H9 (cell line): Measurements from ENCODE around the gene DNAAF6. TPM values are rescaled to one million over a fixed set of nuclear protein-coding genes. Genes with fewer than 3 reads are reported as not detected.

ENCODE experiments used
- DNase-seq: peaks from one replicate; pipeline ENCODE4 v3.0.0-alpha.2; 2017
- H2AFZ ChIP-seq: one replicate; pipeline ENCODE4 v1.6.1; 2013; ENCODE audit warnings: mild to moderate bottlenecking, low read length, control low read depth, moderate library complexity
- H2AK5ac ChIP-seq: 2 replicates; pipeline ENCODE4 v1.6.1; 2013; ENCODE audit warnings: low read length, control low read depth, mixed read lengths; ENCODE audit not compliant: insufficient read length
- H2BK120ac ChIP-seq: one replicate; pipeline ENCODE4 v1.6.1; 2013; ENCODE audit warnings: low read depth, mild to moderate bottlenecking, low read length, control low read depth, inconsistent platforms; ENCODE audit not compliant: poor library complexity, severe bottlenecking
- H2BK12ac ChIP-seq: 2 replicates; pipeline ENCODE4 v1.6.1; 2013; ENCODE audit warnings: low read length, control low read depth, mixed read lengths, low read depth; ENCODE audit not compliant: insufficient read length
- H2BK15ac ChIP-seq: 2 replicates; pipeline ENCODE4 v1.6.1; 2013; ENCODE audit warnings: low read depth, low read length, control low read depth
- H2BK20ac ChIP-seq: one replicate; pipeline ENCODE4 v1.6.1; 2013; ENCODE audit warnings: low read depth, mild to moderate bottlenecking, low read length, control low read depth, inconsistent platforms; ENCODE audit not compliant: poor library complexity, severe bottlenecking
- H2BK5ac ChIP-seq: 2 replicates; pipeline ENCODE4 v1.6.1; 2013; ENCODE audit warnings: low read length, control low read depth, mixed read lengths; ENCODE audit not compliant: insufficient read length
- H3K14ac ChIP-seq: 2 replicates; pipeline ENCODE4 v1.6.1; 2013; ENCODE audit warnings: low read length, control low read depth; ENCODE audit not compliant: insufficient read depth
- H3K18ac ChIP-seq: 2 replicates; pipeline ENCODE4 v1.6.1; 2013; ENCODE audit warnings: low read depth, mild to moderate bottlenecking, mixed read lengths, low read length, control low read depth; ENCODE audit not compliant: insufficient read length
- H3K23ac ChIP-seq: 2 replicates; pipeline ENCODE4 v1.6.1; 2013; ENCODE audit warnings: low read length, control low read depth, mixed read lengths, low read depth; ENCODE audit not compliant: insufficient read length
- H3K23me2 ChIP-seq: 2 replicates; pipeline ENCODE4 v1.6.1; 2013; ENCODE audit warnings: low read depth, mild to moderate bottlenecking, mixed read lengths, low read length, control low read depth; ENCODE audit not compliant: insufficient read length, poor library complexity, severe bottlenecking
- H3K27ac ChIP-seq: 2 replicates; pipeline ENCODE4 v1.5.1; 2013; ENCODE audit warnings: low read length, control low read depth, mixed read lengths, low read depth; ENCODE audit not compliant: insufficient read length
- H3K27me3 ChIP-seq: 2 replicates; pipeline ENCODE4 v1.6.1; 2013; ENCODE audit warnings: low read length, control low read depth, inconsistent platforms; ENCODE audit not compliant: insufficient read depth
- H3K4ac ChIP-seq: 2 replicates; pipeline ENCODE4 v1.6.1; 2013; ENCODE audit warnings: low read depth, mild to moderate bottlenecking, control low read depth, inconsistent platforms, low read length, moderate library complexity
- H3K4me1 ChIP-seq: 2 replicates; pipeline ENCODE4 v1.6.1; 2013; ENCODE audit warnings: low read length, control low read depth, inconsistent platforms; ENCODE audit not compliant: insufficient read depth
- H3K4me2 ChIP-seq: 2 replicates; pipeline ENCODE4 v1.6.1; 2013; ENCODE audit warnings: low read length, control low read depth, mixed read lengths; ENCODE audit not compliant: insufficient read length, insufficient read depth
- H3K56ac ChIP-seq: 2 replicates; pipeline ENCODE4 v1.6.1; 2013; ENCODE audit warnings: low read depth, mild to moderate bottlenecking, mixed read lengths, low read length, control low read depth; ENCODE audit not compliant: insufficient read length
- H3K79me1 ChIP-seq: 2 replicates; pipeline ENCODE4 v1.6.1; 2013; ENCODE audit warnings: low read depth, mild to moderate bottlenecking, moderate library complexity, low read length, control low read depth, inconsistent platforms; ENCODE audit not compliant: insufficient read depth, poor library complexity, severe bottlenecking
- H3K79me2 ChIP-seq: 2 replicates; pipeline ENCODE4 v1.6.1; 2013; ENCODE audit warnings: low read length, control low read depth, inconsistent platforms; ENCODE audit not compliant: insufficient read depth
- H3K9ac ChIP-seq: 2 replicates; pipeline ENCODE4 v1.6.1; 2013; ENCODE audit warnings: low read length, control low read depth, mixed read lengths; ENCODE audit not compliant: insufficient read length; ENCODE audit errors: extremely low read depth
- H3K9me3 ChIP-seq: one replicate; pipeline ENCODE4 v1.6.1; 2013; ENCODE audit warnings: low read depth, low read length, inconsistent platforms; ENCODE audit not compliant: control insufficient read depth
- H3T11ph ChIP-seq: one replicate; pipeline ENCODE4 v1.6.1; 2013; ENCODE audit warnings: mild to moderate bottlenecking, low read length, control low read depth, inconsistent platforms
- H4K20me1 ChIP-seq: one replicate; pipeline ENCODE4 v1.6.1; 2013; ENCODE audit not compliant: control insufficient read depth, insufficient read length, insufficient read depth
- H4K5ac ChIP-seq: 2 replicates; pipeline ENCODE4 v1.6.1; 2013; ENCODE audit warnings: low read depth, mild to moderate bottlenecking, mixed read lengths, low read length, control low read depth; ENCODE audit not compliant: insufficient read length
- H4K8ac ChIP-seq: replicated peaks from 2 replicates; pipeline ENCODE4 v1.6.1; 2013; ENCODE audit warnings: low read length, control low read depth, mixed read lengths, low read depth; ENCODE audit not compliant: insufficient read length
- H4K91ac ChIP-seq: 2 replicates; pipeline ENCODE4 v1.6.1; 2013; ENCODE audit warnings: low read depth, mild to moderate bottlenecking, moderate library complexity, mixed read lengths, low read length, control low read depth; ENCODE audit not compliant: insufficient read length
- H3K27ac Mint-ChIP-seq, 3 experiments: 2 replicates in 2 of 3; 3 replicates in 1 of 3; pipeline ENCODE4 v1.8.0; 2020 to 2021; ENCODE audit warnings: mixed read lengths in 3 of 3, mild to moderate bottlenecking in 1 of 3, moderate library complexity in 1 of 3
- H3K27me3 Mint-ChIP-seq: 2 replicates; pipeline ENCODE4 v1.8.0; 2021; ENCODE audit warnings: low read depth, mild to moderate bottlenecking, moderate library complexity, mixed read lengths
- H3K36me3 Mint-ChIP-seq, 3 experiments: 2 replicates in 2 of 3; 3 replicates in 1 of 3; pipeline ENCODE4 v1.8.0; 2020 to 2021; ENCODE audit warnings: low read depth in 3 of 3, mixed read lengths in 3 of 3; ENCODE audit not compliant: insufficient read depth in 1 of 3
- H3K4me1 Mint-ChIP-seq, 2 experiments: 2 replicates each; pipeline ENCODE4 v1.8.0; 2020; ENCODE audit warnings: mixed read lengths in 2 of 2
- H3K4me3 Mint-ChIP-seq, 2 experiments: 2 replicates in 1 of 2; 3 replicates in 1 of 2; pipeline ENCODE4 v1.8.0; 2020 to 2021; ENCODE audit warnings: mild to moderate bottlenecking in 2 of 2, mixed read lengths in 2 of 2, moderate library complexity in 1 of 2
- H3K9me3 Mint-ChIP-seq, 2 experiments: 2 replicates in 1 of 2; 3 replicates in 1 of 2; pipeline ENCODE4 v1.8.0; 2020; ENCODE audit warnings: mild to moderate bottlenecking in 2 of 2, mixed read lengths in 2 of 2, moderate library complexity in 1 of 2
- total RNA-seq: library from RNA; stranded (reverse); gene quantifications from 2 replicates; pipeline ENCODE4 v1.2.1, GENCODE V29; 2021
- TF ChIP-seq, protein P1 (sequence below): fragments of 200-600 bp; sonication (generic); conservative IDR thresholded peaks from 3 replicates; pipeline ENCODE4 v1.8.0; 2021; ENCODE audit warnings: antibody characterized with exemption, mild to moderate bottlenecking

Gene DNAAF6
- total RNA-seq, 1 experiment from 2014 or later: not detected

DNA sequence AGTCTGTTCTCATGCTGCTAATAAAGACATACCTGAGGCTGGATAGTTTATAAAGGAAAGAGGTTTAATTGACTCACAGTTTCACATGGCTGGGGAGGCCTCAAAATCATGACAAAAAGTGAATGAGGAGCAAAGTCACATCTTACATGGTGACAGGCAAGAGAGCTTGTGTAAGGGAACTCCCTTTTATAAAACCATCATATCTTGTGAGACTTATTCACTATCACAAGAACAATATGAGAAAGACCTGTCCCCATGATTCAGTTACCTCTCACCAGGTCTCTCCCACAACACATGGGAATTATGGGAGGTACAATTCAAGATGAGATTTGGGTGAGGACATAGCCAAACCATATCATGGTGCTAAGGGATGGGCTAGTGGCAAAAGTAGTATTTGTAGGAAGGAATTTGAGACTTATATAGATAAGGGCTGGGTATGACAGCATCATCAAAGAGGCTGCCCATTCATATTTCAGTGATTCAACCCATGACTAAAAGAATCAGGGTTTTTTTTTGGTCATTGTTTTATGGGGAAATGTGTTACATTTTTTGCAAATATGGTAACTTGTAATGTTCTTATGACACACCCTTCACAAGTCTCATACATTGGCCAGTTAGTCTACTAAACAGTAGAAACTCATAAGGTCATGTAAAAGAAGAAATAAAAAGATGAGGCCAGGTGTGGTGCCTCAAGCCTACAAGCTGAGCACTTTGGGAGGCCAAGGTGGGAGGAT lies 34.9 kb upstream of the DNAAF6 start:
- Mint-ChIP-seq H3K27ac (peak overlapping the region in 1 of 3 experiments; percentile 62; a peak in 2 of 7 replicates), H3K4me3 (no peak overlapping the region), H3K4me1 (no peaks in the 10 kb centered on the region), H3K9me3 (peaks cover 0 to 25% of the 10 kb centered on the region in 2 experiments; a peak in 2 of 5 replicates), H3K27me3 (no peaks in the 10 kb centered on the region), H3K36me3 (no peaks in the 10 kb centered on the region; a peak in 1 of 7 replicates)
- Histone ChIP-seq H3K4ac (no peak overlapping the region), H2BK20ac (no peak overlapping the region), H2BK12ac (no peak overlapping the region), H3K23ac (no peak overlapping the region), H2BK15ac (no peak overlapping the region), H3K14ac (no peak overlapping the region), H3K27ac (no peak overlapping the region), H3K4me1 (no peaks in the 10 kb centered on the region), H3K9me3 (no peaks in the 10 kb centered on the region), H3K18ac (no peak overlapping the region), H3K23me2 (no peaks in the 10 kb centered on the region), H2AK5ac (no peak overlapping the region), H2AFZ (no peak overlapping the region), H4K20me1 (no peaks in the 10 kb centered on the region), H3K9ac (no peak overlapping the region), H3K79me2 (no peaks in the 10 kb centered on the region), H3K56ac (no peak overlapping the region), H2BK5ac (no peak overlapping the region), H2BK120ac (no peak overlapping the region), H3T11ph (no peak overlapping the region), H4K5ac (no peak overlapping the region), H3K79me1 (no peaks in the 10 kb centered on the region), H3K4me2 (no peak overlapping the region), H4K91ac (no peak overlapping the region), H4K8ac (no peak overlapping the region), H3K27me3 (no peaks in the 10 kb centered on the region)
- DNase-seq: no peak
- TF ChIP-seq, protein P1, sequence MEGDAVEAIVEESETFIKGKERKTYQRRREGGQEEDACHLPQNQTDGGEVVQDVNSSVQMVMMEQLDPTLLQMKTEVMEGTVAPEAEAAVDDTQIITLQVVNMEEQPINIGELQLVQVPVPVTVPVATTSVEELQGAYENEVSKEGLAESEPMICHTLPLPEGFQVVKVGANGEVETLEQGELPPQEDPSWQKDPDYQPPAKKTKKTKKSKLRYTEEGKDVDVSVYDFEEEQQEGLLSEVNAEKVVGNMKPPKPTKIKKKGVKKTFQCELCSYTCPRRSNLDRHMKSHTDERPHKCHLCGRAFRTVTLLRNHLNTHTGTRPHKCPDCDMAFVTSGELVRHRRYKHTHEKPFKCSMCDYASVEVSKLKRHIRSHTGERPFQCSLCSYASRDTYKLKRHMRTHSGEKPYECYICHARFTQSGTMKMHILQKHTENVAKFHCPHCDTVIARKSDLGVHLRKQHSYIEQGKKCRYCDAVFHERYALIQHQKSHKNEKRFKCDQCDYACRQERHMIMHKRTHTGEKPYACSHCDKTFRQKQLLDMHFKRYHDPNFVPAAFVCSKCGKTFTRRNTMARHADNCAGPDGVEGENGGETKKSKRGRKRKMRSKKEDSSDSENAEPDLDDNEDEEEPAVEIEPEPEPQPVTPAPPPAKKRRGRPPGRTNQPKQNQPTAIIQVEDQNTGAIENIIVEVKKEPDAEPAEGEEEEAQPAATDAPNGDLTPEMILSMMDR: no peak
